Gastroesophageal sphincter (tissue), 3 donors: ENCODE data around the gene MET.

Experiments used
- EP300 ChIP-seq: sonication (generic); formaldehyde crosslinking; IDR thresholded peaks from one replicate; pipeline ENCODE4 v1.6.1; 2017; ENCODE audit warnings: antibody characterized with exemption, mild to moderate bottlenecking
- POLR2A ChIP-seq, 2 donors: fragments of 450-650 bp; IDR thresholded peaks; one replicate each; pipeline ENCODE4 v1.6.1; 2017; ENCODE audit warnings: antibody characterized with exemption in 2 of 2, mild to moderate bottlenecking in 2 of 2, moderate library complexity in 1 of 2
- POLR2AphosphoS5 ChIP-seq: sonication (generic); formaldehyde crosslinking; IDR thresholded peaks from one replicate; pipeline ENCODE4 v1.6.1; 2017; ENCODE audit warnings: antibody characterized with exemption
- TF ChIP-seq, protein P1 (sequence below), 4 experiments: fragments of 200-600 bp in 2 of 4; fragments of 450-650 bp in 2 of 4; sonication (generic) in 1 of 4; IDR thresholded peaks; one replicate each; pipeline ENCODE4 v1.5.1; 2017 to 2019; ENCODE audit warnings: antibody characterized with exemption in 4 of 4, mild to moderate bottlenecking in 2 of 4, moderate library complexity in 2 of 4

DNA sequence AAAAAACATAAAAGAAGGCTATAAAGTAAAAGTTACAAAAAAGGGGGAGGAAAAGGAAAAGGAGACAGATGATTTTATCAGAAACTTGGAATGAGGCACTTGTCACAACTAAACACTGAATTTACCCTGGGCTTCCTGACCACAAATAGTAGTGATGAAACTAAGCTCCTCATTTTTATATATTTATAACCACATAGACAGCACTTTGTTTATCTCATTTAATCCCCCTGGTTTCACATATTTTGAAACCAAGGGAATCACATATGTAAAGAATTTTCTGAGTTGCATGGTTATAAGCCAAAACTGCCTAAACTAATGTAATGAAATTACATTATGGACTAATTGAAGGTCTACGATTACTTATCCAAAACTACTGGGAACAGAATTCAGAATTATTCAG, 39.6 kb upstream of the MET start:
- TF ChIP-seq, protein P1, sequence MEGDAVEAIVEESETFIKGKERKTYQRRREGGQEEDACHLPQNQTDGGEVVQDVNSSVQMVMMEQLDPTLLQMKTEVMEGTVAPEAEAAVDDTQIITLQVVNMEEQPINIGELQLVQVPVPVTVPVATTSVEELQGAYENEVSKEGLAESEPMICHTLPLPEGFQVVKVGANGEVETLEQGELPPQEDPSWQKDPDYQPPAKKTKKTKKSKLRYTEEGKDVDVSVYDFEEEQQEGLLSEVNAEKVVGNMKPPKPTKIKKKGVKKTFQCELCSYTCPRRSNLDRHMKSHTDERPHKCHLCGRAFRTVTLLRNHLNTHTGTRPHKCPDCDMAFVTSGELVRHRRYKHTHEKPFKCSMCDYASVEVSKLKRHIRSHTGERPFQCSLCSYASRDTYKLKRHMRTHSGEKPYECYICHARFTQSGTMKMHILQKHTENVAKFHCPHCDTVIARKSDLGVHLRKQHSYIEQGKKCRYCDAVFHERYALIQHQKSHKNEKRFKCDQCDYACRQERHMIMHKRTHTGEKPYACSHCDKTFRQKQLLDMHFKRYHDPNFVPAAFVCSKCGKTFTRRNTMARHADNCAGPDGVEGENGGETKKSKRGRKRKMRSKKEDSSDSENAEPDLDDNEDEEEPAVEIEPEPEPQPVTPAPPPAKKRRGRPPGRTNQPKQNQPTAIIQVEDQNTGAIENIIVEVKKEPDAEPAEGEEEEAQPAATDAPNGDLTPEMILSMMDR (IDR thresholded peaks at IDR 0.05), result no peak
- TF ChIP-seq POLR2AphosphoS5, result no peak
- TF ChIP-seq POLR2A (IDR thresholded peaks at IDR 0.05), result no peak
- TF ChIP-seq EP300, result no peak
